ENCODE data around the gene POFUT1.
"Not testable (repeated sequence)": the region's sequence is repeated elsewhere in the genome, so short reads cannot be mapped to it uniquely, and the experiment has no call there.

POFUT1 gene

DNA sequence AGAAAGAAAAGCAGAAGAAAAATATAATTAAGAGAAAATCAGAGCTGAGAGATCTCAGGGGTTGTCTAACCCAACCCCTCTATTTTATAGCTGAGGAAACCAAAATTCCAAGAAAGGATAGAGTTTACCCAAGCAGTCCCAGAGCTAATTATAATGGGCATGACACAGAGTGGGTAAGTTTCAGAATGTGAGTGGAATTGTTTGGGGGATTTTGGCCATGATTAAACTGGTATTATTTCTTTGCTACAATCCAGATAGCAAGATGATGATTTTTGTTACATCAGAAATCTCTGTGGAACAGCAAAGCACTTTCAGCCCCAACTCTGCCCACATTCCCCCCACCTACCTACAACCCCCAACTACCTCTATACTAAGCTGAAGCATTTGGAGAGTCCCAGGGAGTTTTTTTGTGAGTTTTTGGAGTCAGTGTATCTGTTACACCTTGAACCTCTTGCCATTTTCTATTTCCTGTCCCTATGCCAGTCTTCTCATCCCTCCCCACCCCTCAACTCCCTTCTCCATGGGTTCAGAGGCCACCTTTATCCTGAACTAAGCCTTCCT is 24.7 kb downstream of the POFUT1 start:
- peak; percentile 36 for FAIRE-seq

DNA sequence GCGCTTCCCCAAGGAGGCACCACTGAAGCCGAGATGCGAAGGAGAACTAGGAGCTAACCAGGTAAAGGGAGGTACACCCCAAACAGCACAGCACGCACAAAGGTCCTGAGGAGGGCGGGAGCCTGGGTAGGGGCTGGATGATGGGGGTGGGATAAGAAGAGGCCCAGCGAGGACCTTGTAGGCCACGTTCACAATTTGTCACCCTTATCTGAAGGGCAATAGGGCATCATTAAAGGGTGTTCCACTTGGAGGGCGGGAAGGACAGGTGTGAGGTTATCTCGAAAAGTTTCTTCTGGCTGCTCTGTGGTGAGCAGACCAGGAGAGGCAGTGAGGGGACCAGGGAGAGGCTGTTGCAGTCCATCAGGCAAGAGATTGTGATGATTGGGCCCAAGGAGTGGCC is 25.6 kb downstream of the POFUT1 start:
- no peak for FAIRE-seq
- no peak for DNase-seq (ENCODE audit: extremely low spot score, insufficient read length, low read depth)

More for the DNA sequence above, 24.7 kb downstream of the POFUT1 start:
- DNase-seq (ENCODE audit: extremely low spot score, insufficient read length, low read depth): no peak

DNA sequence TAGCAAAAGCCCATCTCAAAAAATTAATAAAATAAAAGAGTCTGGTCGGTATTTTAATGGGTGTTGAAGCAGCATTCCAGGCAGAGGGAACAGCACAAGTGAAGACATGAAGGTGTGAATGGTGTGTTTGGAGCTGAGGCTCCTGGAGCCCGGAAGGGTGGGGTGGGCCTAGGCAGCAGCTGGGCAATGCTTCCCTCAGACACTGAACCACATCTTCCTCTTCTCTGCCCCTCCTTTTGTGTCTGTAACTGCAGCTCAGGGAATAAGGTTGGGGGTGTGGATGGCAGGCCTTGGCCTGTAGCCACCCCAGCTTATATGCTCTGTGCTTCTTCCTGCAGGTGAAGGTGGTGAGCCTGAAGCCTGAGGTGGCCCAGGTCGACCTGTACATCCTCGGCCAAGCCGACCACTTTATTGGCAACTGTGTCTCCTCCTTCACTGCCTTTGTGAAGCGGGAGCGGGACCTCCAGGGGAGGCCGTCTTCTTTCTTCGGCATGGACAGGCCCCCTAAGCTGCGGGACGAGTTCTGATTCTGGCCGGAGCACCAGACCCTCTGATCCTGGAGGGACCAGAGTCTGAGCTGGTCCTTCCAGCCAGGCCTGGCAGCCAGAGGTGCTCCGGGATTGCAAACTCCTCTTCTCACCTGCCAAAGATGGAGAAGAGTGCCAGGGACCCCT is 26.6 kb downstream of the POFUT1 start:
- DNase-seq (ENCODE audit: extremely low spot score, insufficient read length, low read depth): no peak

DNA sequence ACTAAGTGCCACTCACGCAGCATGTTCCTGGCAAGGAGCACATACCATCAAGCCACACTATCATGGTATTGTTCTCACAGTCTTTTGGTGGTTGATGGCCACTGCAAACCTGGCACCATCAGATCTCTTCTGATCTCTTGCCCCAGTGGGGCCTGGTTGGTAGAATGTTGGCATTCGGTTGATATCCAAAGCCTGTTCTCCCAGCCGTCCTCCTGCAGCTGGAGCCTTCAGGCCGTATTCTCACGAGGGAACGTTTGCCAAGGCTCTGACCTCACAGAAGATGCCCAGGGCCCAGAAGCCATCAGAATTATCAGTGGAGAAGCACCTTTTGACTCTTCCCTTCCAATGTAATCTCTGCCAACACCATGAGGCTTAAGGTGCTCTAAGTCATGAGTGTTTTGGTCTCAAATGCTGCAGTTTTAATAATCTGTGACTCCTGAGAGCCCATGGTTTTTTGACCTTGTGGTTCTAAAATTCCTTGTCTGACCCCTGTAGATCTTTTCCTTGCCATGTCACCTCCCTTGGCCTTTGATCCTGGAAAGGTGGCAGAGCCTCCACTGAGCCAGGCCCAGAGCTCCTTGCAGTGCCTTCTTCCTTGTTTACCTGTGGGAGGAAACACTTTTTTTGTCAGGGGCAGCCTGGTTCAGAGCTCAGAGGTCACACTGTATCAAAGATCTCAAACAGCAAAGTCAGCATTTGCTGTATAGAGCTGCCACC is 27.8 kb downstream of the POFUT1 start:
- FAIRE-seq: no peak

More for the DNA sequence above, 26.6 kb downstream of the POFUT1 start:
- FAIRE-seq: no peak

GRCh38 chr20:32236048-32236533 is 28.4 kb downstream of the POFUT1 start:
- DNase-seq (ENCODE audit: extremely low spot score, insufficient read length, low read depth) (no peak), FAIRE-seq (no peak)

More for the DNA sequence above, 27.8 kb downstream of the POFUT1 start:
- no peak for DNase-seq (ENCODE audit: extremely low spot score, insufficient read length, low read depth)

DNA sequence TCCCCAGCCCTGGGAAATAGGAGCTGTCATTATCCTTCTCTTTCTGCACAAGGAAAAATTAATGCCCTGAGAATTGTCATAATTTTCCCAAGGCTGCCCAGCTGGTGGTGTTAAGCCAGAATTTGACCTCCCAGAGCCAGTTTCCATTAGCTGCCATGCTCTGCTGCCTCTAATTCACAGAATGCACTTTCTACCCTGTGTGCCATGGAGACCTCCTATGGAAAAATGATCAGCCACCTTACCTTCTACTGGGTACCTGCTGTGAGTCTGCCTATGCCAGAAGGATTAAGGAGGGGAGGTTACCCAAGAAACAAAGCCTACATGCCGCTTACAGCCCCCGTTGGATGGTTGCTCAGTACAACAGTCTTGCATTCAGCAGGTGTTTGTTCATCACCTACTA is 29.1 kb downstream of the POFUT1 start:
- no peak for FAIRE-seq
- no peak for DNase-seq (ENCODE audit: extremely low spot score, insufficient read length, low read depth)

- FAIRE-seq (no peak), DNase-seq (ENCODE audit: extremely low spot score, insufficient read length, low read depth) (no peak)
Measured at GRCh38 chr20:32237419-32237818, 29.7 kb downstream of the POFUT1 start.

GRCh38 chr20:32238483-32239425 is 31.1 kb downstream of the POFUT1 start:
- FAIRE-seq (no peak), DNase-seq (ENCODE audit: extremely low spot score, insufficient read length, low read depth) (no peak)

DNA sequence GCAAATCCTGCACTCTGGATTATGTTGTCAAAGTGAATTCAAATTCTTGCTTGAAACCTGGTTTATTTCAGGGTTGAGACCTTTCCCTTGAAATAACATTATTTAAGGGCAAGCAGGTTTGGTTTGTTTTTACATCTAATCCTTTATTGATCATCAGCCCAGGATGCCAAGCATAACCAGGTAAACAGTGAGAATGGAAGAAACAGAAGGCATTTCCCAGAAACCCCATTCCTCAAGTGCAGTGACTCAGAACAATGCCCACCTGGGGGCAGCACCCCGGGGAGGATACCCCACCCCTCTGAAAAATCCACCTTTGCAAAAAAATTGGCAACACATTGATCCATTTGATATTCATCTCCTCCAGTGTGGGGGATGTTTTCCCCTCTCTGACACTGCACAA is 32.5 kb downstream of the POFUT1 start:
- FAIRE-seq (no peak), DNase-seq (ENCODE audit: extremely low spot score, insufficient read length, low read depth) (no peak)

GRCh38 chr20:32241807-32242206 is 34.1 kb downstream of the POFUT1 start:
- no peak for DNase-seq (ENCODE audit: extremely low spot score, insufficient read length, low read depth)
- no peak for FAIRE-seq

DNA sequence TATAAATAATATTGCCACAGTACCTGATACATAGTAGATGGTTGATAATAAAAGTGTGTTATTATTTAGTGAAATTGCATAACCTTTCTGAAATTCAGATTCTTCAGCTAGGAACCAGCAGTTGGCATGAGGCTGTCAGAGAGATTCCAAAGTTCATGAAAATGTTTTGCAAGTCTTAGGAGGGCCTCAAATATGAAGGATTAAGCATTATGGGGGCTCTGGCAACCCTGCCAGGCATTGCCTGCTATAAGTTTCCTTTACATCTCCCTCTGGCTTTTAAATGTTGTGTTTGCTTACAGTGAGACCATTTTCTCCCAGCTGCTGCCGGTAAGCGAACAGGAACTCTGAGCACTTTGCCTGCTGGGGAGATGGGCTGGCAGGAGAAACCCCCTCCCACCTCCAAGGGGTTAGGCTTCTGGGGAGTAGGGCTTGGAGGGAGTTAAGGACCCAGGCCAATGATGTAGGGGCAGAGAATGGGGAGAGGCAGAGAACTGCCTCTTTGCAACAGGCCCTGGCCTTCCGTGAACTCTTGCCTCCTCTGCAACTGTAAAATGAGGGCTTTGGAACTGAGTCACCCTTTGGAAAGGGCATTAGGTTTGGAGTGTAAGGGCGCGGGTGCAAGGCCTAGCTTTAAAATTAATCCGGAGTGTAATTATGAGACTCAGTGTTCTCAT is 36.6 kb downstream of the POFUT1 start:
- DNase-seq (ENCODE audit: extremely low spot score, insufficient read length, low read depth) (no peak), FAIRE-seq (no peak)

DNA sequence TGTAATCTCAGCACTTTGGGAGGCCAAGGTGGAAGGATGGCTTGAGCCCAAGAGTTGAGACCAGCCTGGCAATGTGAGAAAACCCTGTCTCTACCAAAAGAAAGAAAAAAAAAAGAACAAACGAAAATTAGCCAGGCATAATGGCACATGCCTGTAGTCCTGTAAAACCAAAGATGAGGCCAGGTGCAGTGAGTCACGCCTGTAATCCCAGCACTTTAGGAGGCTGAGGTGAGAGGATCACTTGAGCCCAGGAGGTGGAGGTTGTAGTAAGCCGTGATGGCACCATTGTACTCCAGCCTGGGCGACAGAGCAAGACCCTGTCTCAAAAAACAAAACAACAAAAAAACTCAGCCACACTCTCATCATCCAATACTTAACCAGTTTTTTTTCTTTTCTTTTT is 37.3 kb downstream of the POFUT1 start:
- DNase-seq (ENCODE audit: extremely low spot score, insufficient read length, low read depth) (no peak), FAIRE-seq (no peak)

DNA sequence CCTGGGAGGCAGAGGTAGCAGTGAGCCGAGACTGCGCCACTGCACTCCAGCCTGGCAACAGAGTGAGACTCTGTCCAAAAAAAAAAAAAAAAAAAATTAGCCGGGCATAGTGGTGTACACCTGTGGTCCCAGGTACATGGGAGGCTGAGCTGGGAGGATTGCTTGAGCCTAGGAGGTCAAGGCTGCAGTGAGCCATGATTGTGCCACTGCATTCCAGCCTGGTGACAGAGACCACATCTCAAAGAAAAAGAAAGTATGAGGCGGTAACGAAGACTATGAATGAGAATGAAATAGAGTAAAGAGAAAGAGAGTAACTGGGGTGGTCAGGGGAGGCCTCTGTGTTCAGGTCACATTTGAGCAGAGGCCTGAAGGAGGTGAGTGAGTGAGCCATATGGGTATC is 38.5 kb downstream of the POFUT1 start:
- not testable (repeated sequence) for DNase-seq (ENCODE audit: extremely low spot score, insufficient read length, low read depth); FAIRE-seq

- DNase-seq (ENCODE audit: extremely low spot score, insufficient read length, low read depth) (no peak), FAIRE-seq (no peak)
Measured at GRCh38 chr20:32248043-32248442, 40.4 kb downstream of the POFUT1 start.

DNA sequence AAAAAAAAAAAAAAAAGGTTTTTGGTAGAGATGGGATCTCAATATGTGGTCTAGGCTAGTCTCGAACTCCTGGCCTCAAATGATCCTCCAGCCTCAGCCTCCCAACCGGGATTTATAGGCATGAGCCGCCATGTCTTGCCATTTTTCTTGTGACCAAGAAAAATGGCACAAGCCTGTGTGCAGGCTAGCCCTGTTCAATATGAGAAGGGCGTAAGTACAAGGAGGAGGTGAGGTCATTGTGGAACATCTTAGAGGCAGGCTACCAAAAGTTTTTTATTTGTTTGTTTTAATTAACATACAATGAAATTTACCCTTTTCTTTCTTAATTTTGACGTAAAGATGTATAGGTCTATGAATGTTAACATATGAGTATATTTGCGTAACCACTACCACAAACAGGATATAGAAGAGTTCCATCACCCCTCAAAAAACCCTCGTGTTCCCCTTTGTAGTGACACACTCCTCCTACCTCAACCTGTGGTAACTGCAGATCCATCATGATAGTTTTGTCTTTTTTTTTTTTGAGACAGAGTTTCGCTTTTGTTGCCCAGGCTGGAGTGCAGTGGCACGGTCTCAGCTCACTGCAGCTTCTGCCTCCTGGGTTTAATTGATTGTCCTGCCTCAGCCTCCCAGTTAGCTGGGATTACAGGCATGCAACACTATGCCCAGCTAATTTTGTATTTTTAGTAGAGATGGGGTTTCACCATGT is 41.5 kb downstream of the POFUT1 start:
- no peak for FAIRE-seq

GRCh38 chr20:32251470-32251869 is 43.8 kb downstream of the POFUT1 start:
- DNase-seq (ENCODE audit: extremely low spot score, insufficient read length, low read depth) (no peak), FAIRE-seq (no peak)

More for the DNA sequence above, 41.5 kb downstream of the POFUT1 start:
- DNase-seq (ENCODE audit: extremely low spot score, insufficient read length, low read depth): no peak

DNA sequence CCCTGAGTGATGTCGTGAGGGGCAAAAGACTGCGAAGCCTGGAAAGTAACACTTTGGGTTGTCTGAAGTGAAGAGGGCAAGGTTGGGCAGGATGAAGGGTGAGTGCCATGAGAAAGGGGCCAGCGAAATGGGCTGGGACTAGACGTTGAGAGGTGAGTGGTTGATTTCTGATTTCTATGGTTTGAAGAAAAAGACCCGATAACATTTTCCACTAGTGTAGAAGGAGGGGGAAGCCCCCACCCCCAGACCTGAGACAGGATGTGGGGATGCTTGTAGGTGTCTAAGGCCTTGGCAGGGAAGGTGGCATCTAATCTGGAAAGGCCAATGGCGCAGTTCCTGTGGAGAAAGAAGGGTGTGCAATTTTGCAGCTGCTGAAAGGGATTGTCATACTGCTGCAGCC is 44.5 kb downstream of the POFUT1 start:
- no peak for DNase-seq (ENCODE audit: extremely low spot score, insufficient read length, low read depth)
- no peak for FAIRE-seq

DNA sequence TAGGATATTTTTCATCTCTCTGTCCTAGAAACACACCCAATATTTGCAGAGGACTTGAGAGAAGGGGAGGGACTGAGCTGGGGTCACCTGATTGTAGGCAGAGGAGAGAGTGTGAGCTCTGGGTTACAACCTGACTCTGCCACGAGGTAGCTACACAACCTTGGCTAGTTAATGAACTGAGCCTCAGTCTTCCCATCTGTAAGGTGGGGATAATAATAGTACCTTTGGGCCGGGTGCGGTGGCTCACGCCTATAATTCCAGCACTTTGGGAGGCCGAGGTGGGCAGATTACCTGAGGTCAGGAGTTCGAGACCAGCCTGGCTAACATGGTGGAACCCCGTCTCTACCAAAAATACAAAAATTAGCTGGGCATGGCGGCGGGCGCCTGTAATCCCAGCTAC is 53.3 kb downstream of the POFUT1 start:
- not testable (repeated sequence) for DNase-seq (ENCODE audit: extremely low spot score, insufficient read length, low read depth); FAIRE-seq

- no peak for DNase-seq (ENCODE audit: extremely low spot score, insufficient read length, low read depth)
- no peak for FAIRE-seq
Measured at GRCh38 chr20:32261644-32262043, 54.0 kb downstream of the POFUT1 start.

Measured in GM18507 (cell line).